ENCODE measurements around the gene SLC31A1.

SLC31A1 gene

DNA sequence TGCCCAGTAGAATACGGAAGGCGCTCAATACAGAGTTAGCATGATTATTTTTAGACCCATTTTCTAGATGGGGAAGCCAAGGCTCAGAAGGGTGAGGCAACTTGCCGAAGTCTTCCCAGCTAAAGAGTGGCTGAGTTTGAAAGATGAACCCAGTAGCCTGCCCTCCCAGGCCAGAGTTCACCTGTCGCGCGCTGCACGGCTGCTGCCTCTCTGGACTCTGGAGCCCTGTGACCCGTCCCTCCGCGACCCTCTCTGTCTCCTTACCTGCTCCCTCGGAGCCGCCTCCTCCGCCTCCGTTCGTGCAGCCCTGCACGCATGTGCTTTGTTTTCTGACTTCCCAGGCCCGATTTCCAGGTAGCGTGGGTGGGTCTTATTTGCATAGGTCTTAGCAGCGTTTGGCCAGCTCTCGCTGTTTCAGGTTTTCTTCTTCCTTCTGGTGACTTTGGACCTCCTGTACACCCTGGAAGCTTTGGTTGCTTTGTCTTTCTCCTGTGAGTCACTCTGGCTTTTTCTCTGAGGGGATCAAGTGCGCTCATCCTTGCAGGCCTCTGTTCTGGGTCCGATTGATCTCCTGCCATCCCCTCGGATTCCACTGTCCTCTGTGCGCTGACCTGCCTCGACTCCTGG is 81.6 kb downstream of the SLC31A1 start, which contains the start of gene RNF183:
Gene RNF183, minus strand, starts transcription at position 585 of the 627 bp plus-strand sequence. CDS start 5,192 bp downstream, outside the sequence.
- DNase-seq (ENCODE audit: low read depth in 2 of 2), result no peak

GRCh38 chr9:113306566-113306965 is 85.2 kb downstream of the SLC31A1 start:
- no peak for DNase-seq (ENCODE audit: low read depth in 2 of 2)

DNA sequence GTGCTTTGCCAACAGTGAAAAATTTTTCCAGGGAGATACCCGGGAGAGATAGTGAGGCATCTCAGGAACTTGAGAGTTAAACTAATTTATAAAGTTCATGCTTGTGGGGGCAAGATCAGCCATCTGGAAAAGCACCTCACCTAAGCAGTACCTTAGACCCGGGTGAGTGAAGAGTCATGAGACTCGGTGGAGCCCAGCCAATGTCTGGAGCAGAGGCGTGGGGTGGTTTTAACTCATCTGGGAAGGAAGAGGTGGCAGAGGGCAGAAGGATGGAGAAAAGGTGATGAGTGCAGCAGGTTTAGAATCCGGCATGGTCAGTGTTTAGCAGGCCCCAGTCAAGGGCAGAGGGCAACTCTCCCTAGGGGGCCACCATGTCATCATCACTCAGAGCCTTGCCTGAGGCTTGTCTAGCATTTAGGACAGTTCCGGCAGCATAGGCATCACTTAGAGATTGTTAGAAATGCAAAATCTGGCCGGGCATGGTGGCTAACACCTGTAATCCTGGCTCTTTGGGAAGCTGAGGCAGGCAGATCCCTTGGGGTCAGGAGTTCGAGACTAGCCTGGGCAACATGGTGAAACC is 86.1 kb downstream of the SLC31A1 start:
- no peak for DNase-seq (ENCODE audit: low read depth in 2 of 2)

GRCh38 chr9:113309204-113309813 is 88.0 kb downstream of the SLC31A1 start:
- no peak for DNase-seq (ENCODE audit: low read depth in 2 of 2)

DNA sequence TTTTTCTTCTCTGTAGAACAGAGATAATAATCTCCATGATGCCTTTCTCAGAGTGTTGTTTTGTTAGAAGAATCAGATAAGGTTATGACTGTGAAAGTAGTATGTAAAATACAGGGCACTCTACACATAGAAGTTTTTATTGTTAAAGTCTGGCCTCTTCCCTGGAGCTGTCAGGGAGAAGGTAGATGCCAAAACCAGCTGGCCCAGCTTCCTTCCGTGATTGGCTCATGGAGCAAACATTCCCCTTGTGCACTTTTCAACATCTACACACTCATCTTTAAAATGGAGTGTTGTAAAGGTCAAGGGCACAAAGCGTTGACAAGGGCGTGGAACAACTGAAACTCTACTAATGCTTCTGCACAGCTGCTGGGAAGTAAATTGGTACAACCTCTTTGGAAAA is 89.2 kb downstream of the SLC31A1 start:
- DNase-seq (ENCODE audit: low read depth in 2 of 2), result no peak

DNA sequence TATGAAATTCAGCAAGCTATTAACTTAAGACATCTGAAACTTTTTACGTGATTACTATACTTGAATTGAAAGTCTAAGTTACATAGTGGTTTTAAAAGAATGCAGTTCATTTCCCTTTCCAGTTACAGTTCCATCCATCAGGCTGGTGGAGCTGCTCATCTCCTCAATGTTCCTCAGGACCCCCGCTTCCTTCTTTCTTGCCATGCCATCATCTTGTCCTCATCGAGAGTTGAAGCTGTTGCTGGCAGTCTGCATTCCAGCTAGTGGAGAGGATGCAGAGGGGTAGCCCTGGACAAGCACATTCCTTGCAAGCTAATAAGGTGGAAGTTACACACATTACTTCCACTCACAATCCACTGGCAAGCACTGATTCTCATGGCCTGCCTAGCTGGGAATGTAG is 90.6 kb downstream of the SLC31A1 start:
- no peak for DNase-seq (ENCODE audit: low read depth in 2 of 2)

GRCh38 chr9:113313261-113313660 is 91.9 kb downstream of the SLC31A1 start:
- no peak for DNase-seq (ENCODE audit: low read depth in 2 of 2)

All from stimulated activated CD4-positive, alpha-beta T cell treated with anti-CD3 and anti-CD28 coated beads, Interleukin-1b, Interleukin-23, amount 100 ng/mL, for 1 hour (primary cell).